ENCODE measurements around the gene ZNF503. TPM values are rescaled to one million over a fixed set of nuclear protein-coding genes. Genes with fewer than 3 reads are reported as not detected.

The ZNF503 gene
- total RNA-seq, 1 donor: 29.8 TPM

DNA sequence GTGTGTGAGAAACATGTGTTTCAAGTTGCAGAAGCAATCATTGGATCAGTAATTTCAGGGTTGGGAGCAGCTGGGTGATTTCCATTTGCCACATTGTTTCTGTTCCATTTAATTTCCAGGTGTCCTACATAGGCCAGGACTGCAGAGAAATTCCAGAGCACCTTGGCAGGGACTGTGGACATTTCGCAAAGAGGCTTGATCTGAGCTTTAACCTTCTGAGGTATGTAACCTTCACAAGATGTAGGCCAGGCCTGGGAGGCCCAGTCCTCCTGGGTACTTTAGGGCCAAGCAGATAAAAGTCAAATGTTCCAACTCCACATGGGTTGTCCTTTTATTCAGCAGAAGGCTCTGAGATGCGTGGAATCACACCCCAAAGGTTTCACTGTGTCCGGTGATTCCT, 36.7 kb upstream of the ZNF503 start:
- H3K4me3 ChIP-seq (ENCODE audit: low read depth, low read length): no peak overlapping the region
- no peak for TF ChIP-seq CTCF (IDR thresholded peaks at IDR 0.05; ENCODE audit: insufficient read depth, low read length)
- DNase-seq (ENCODE audit: low read depth): no peak

DNA sequence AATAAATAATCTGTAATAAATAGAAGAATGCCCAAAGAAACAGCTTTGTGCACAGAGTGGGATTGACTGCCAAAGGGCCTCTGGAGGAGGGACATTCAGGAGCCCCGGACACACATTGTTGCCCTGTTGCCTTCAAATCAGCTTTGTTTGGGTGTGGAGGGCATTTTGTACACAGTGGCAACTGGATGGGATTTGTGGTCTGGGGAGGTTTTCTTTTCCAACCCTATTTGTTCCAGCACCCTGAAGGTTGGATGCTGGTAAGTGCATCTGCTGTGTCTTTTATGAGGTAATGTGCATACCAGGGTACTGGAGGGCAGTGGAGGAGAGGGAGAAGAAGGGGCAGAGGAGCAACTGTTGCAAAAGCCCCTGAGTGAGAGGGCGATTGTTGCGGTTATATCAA, 36.1 kb upstream of the ZNF503 start:
- no peak overlapping the region for H3K4me3 ChIP-seq (ENCODE audit: low read depth, low read length)
- no peak for DNase-seq (ENCODE audit: low read depth)
- no peak for TF ChIP-seq CTCF (IDR thresholded peaks at IDR 0.05; ENCODE audit: insufficient read depth, low read length)

GRCh38 chr10:75436896-75437295, 35.3 kb upstream of the ZNF503 start:
- TF ChIP-seq CTCF (IDR thresholded peaks at IDR 0.05; ENCODE audit: insufficient read depth, low read length): no peak
- no peak for DNase-seq (ENCODE audit: low read depth)
- H3K4me3 ChIP-seq (ENCODE audit: low read depth, low read length): no peak overlapping the region

DNA sequence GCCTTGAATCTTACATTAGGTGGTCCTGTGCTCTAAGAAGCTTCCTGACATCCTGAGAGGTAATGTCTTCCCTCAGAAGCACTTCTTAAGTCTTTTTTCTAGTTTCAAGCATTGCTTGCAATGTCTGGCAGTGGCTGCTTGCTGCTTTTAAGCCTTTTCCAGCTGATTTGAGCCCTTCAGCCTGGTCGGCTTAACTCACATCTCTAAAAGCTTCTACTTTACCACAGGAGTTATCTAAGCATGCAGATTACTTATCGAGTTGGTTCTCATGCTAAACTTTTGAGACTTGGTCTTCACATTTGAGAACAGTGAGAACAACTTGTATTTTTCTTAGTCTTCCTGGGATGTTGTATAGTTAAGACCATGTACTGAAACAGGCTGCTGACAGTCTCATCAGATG, 33.7 kb upstream of the ZNF503 start:
- H3K4me3 ChIP-seq (ENCODE audit: low read depth, low read length): no peak overlapping the region
- DNase-seq (ENCODE audit: low read depth): no peak
- TF ChIP-seq CTCF (IDR thresholded peaks at IDR 0.05; ENCODE audit: insufficient read depth, low read length): no peak

GRCh38 chr10:75434291-75434690, 32.7 kb upstream of the ZNF503 start:
- no peak overlapping the region for H3K4me3 ChIP-seq (ENCODE audit: low read depth, low read length)
- TF ChIP-seq CTCF (IDR thresholded peaks at IDR 0.05; ENCODE audit: insufficient read depth, low read length): no peak
- DNase-seq (ENCODE audit: low read depth): no peak

DNA sequence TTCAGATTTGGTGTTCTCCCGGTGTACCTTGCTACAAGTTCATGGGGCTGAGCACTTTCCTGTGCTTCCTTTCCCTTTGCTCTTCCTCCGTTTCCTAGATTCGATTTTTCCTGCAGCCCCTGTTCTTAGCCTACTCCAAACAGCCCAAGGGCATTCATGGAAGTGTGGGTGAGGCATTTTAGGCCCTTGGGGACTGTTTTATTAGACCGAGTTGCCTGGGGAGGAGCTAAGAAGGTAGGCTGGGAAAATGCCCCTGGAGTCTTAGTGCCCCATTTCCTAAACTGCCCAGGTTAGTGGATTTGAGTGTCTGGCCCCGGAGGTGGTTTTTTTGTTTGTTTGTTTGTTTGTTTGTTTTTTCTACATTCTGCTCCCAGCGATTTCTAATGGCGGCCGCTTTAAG, 31.7 kb upstream of the ZNF503 start:
- no peak for DNase-seq (ENCODE audit: low read depth)
- no peak overlapping the region for H3K4me3 ChIP-seq (ENCODE audit: low read depth, low read length)
- no peak for TF ChIP-seq CTCF (IDR thresholded peaks at IDR 0.05; ENCODE audit: insufficient read depth, low read length)

- TF ChIP-seq CTCF (IDR thresholded peaks at IDR 0.05; ENCODE audit: insufficient read depth, low read length): no peak
- no peak overlapping the region for H3K4me3 ChIP-seq (ENCODE audit: low read depth, low read length)
- no peak for DNase-seq (ENCODE audit: low read depth)
Measured at GRCh38 chr10:75432763-75433162, 31.2 kb upstream of the ZNF503 start.
